HG03064 (cell line): ENCODE results near the gene ACTR8.
"Not testable (repeated sequence)": the region's sequence is repeated elsewhere in the genome, so short reads cannot be mapped to it uniquely, and the experiment has no call there.

ENCODE experiments used
- ATAC-seq: cut with Tn5 transposase; IDR thresholded peaks from one replicate; pipeline ENCODE4 v1.9.1; 2021; ENCODE audit warnings: low read depth; ENCODE audit not compliant: unreplicated experiment

ACTR8 gene, protein sequence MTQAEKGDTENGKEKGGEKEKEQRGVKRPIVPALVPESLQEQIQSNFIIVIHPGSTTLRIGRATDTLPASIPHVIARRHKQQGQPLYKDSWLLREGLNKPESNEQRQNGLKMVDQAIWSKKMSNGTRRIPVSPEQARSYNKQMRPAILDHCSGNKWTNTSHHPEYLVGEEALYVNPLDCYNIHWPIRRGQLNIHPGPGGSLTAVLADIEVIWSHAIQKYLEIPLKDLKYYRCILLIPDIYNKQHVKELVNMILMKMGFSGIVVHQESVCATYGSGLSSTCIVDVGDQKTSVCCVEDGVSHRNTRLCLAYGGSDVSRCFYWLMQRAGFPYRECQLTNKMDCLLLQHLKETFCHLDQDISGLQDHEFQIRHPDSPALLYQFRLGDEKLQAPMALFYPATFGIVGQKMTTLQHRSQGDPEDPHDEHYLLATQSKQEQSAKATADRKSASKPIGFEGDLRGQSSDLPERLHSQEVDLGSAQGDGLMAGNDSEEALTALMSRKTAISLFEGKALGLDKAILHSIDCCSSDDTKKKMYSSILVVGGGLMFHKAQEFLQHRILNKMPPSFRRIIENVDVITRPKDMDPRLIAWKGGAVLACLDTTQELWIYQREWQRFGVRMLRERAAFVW

DNA sequence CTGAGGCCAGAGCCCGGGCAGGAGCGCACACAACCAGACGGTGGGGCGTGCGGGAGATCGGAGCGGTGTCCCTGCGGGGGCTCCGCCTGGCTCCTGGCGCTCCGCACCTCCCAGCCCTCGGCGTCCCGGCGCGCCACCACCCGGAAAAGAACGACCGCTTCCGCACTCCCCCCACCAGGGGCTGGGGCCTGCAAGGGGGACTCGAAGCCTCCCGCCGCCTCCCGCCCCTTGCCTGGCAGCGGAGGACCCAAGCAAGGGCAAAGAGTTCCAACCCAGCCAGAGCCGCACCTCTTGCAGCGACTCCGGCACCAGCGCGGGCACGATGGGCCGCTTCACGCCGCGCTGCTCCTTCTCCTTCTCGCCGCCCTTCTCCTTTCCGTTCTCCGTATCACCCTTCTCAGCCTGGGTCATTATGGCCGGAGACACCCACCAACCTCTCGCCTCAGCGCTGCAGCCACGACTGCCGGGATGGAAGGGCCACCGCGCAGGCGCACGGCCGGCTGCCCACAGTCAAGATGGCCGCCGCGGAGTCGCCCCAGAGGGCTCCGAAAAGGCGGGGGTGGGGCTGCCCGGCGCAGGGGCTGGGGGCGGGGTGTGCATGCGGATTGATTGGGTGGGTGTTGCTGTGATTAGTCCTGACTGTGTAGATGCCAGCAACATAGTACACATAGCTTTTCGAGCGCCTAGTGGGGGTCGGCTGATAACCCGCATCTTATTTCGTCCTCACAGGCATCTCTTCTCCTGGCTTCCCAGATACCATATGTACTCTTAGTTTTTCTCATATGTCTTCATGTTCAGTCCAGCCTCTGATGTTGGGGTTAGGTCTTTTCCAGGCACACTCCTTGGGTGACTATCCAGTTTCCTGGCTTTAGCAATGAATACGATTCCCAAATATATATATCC lies at the start of gene ACTR8:
Gene ACTR8 (minus strand): TSS at position 462 of the 903 bp plus-strand sequence. CDS start 51 bp downstream, at position 411.
- peak; percentile 74 for ATAC-seq

DNA sequence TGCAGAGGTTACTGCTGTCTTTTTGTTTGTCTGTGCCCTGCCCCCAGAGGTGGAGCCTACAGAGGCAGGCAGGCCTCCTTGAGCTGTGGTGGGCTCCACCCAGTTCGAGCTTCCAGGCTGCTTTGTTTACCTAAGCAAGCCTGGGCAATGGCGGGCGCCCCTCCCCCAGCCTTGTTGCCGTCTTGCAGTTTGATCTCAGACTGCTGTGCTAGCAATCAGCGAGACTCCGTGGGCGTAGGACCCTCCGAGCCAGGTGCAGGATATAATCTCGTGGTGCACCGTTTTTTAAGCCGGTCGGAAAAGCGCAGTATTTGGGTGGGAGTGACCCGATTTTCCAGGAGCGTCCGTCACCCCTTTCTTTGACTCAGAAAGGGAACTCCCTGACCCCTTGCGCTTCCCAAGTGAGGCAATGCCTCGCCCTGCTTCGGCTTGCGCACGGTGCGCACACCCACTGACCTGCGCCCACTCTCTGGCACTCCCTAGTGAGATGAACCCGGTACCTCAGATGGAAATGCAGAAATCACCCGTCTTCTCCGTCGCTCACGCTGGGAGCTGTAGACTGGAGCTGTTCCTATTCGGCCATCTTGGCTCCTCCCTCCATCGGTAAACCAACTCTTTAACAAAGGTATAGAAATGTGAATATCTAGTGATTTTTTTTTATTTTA lies 45.4 kb upstream of the ACTR8 start:
- not testable (repeated sequence) for ATAC-seq

DNA sequence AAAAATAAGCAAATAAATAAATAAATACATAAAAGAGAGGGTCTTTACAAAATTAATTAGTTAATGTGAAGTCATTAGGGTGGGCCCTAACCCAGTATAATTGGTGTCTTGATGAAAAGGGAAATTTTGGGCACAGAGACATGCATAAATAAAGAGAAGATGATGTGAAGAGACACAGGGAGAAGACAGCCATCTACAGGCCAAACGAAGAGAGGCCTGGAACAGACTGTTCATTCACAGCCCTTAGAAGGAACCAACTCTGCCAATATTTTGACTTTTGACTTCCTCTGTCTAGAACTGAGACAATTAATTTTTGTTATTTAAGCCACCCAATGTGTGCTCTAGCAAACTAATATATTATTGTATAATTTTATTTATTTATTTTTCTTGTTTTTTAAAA lies 39.3 kb upstream of the ACTR8 start:
- ATAC-seq: no peak

DNA sequence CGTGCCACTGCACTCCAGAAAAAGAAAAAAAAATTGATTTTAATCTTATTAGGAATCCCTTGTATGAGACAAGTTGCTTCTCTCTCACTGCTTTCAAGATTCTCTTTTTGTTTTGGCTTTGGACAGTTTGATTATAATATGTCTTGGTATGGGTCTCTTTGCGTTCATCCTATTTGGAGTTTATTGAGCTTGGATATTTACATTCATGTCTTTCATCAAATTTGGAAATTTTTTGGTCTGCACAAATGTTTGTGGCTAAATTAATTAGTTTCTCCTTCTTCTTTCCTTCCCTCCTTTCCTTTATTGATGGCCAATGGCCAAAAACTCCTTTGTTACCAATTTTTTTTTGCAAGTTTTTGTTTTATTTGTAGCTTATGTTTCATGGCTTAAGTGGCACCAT lies 37.8 kb upstream of the ACTR8 start:
- no peak for ATAC-seq

DNA sequence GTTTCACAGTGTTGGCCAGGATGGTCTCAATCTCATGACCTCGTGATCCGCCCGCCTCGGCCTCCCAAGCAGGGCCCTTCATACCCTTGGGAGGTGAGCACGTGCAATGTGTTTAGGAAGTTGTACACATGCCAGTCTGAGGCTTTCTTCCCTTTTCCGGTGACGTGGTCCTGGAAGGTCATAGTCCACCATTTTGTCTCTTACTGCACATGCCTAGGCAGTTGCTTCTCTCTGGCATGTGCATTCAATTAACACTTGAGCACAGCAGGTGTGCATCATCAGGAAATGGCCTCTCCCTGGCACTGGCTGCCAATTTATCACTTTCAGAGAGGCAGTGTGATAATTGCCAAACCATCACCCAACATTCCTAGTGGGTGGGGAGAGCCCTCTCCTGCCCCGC lies 31.4 kb upstream of the ACTR8 start:
- no peak for ATAC-seq

DNA sequence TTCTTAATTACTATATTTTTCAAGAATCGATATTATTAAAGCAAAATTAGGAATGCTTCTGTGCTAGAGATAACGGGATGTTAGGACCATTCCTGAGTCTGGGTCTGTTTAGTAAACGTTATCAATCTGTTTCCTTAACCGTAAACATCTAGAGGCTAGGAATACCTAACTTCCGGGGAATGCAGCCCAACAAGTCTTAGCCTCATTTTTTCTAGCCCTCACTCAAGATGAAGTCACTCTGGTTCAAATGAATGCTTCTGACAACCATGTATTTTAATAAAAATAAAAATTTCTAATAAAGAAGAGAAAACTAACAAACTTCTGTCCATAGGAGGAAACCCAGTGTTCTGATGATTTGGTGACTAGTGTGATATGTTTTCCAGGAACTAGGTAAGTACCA lies 20.8 kb upstream of the ACTR8 start:
- no peak for ATAC-seq

DNA sequence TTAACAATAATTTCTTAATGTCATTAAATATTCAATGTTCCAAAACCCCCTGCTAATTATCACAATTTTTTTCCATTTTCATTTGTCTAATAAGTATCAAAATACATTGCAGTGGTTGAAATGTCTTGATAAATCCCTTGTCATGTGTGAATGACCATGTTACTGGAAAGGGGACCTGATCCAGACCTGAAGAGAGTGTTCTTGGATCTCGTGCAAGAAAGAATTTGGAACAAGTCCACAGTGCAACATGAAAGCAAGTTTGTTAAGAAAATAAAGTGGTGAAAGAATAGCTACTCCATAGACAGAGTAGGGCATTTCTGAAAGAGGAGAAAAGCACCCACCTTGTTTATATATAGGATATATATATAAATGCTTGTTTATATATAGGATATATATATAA lies 20.1 kb upstream of the ACTR8 start:
- ATAC-seq: no peak

DNA sequence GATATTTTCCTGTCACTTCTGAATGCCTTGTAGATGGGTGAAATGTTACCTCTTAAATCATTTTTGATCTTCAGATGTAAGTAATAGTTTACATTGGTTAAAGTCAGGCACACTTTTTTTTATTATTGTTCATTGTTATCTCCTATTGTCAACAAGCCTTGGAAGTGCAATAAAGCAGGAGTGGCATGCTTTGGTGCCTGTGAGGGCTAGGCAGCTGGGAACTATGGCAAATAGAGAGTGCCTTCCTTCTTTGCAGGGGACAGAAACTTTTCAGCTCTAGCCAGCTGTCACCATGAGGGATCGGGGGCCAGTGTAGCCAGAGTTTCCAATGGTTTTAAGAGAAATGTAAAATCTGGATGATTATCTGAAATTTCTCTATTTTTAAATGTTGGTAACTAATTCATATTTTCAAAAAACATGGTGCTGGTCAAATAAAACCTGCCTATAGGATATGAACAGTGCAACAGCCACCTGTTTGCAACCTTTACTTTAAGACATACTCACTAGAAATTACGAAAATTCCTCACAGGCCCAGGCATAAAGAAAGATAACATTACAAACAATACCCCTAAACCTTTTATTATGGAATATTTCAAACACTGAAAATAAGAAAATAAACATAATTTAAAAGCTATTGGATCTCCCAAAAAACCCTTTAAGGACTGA lies 18.8 kb upstream of the ACTR8 start:
- ATAC-seq: no peak

DNA sequence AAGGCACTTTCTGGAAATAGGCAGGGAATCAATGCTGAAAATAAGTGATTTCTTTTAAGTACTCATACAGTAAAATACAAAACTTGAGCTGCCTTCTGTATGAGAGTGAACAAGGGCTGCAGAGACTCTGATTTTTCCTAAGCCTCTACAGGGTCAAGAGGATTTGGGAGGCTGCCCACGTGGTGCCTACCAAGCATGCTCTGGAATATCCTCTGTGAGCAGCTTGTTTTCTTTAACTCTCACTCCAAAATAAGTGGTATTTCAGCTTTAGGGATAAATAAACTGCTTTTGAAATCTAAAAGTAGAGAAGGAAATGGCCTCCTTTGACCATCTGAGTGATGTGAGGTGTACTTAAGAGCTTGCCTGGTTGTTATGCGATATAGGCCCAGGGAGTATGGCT lies 17.8 kb upstream of the ACTR8 start:
- ATAC-seq: no peak

DNA sequence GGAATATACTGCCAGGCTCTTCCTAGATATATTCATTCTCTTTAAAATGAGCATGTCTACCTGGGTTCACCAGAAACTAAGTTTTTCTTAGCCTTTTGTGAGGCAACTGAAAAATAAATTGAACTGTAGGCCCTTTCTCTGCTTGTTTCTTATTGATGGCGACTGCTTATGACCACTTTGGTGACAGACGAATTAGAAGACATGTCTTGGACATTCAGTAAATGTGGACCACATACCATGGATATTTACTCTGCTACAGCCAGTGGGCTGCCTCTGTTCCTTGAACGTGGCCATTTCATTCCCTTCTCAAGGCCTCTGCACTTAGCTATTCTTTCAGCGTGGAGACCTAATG lies 10.3 kb upstream of the ACTR8 start:
- no peak for ATAC-seq

DNA sequence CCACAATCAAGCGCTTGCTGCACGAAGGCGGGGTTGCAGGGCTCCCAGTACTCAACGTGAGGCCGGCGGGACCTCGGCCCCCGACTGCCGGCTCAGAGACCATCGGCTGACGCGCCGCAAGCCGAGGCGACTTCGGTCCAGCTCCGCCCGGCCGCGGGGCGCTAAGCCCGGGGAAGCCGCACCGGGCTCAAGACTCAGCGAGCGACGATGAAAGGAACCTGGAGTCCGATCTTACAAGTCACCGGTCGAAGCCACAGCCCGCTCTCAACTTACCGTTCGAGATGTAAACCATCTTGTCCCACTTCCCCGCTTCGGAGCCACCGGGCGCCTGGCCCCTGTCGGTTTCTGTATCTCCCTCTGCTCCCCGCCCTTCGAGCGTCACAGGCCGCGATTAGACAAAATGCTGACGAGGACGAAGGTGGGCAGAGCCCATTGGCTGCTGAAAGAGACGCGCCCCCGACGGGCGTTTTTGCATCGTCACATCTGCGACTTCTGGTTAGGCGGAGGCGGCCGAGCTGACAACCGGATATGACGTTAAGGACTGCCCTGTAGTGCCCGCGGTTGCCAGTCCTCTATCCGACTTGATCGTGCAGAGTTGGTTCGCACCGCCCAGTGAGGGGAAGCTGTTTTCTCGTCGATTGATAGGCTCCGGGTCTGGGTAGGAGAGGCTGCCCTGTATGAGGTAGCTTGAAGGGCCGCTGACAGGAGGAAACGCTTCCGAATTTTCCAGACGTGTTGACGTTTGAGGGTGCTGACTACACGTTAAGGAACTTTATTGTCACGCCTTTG lies 9.7 kb upstream of the ACTR8 start, which contains the start of gene SELENOK:
Gene SELENOK (minus strand): TSS at position 363 of the 789 bp plus-strand sequence.
- peak; percentile 92 for ATAC-seq

DNA sequence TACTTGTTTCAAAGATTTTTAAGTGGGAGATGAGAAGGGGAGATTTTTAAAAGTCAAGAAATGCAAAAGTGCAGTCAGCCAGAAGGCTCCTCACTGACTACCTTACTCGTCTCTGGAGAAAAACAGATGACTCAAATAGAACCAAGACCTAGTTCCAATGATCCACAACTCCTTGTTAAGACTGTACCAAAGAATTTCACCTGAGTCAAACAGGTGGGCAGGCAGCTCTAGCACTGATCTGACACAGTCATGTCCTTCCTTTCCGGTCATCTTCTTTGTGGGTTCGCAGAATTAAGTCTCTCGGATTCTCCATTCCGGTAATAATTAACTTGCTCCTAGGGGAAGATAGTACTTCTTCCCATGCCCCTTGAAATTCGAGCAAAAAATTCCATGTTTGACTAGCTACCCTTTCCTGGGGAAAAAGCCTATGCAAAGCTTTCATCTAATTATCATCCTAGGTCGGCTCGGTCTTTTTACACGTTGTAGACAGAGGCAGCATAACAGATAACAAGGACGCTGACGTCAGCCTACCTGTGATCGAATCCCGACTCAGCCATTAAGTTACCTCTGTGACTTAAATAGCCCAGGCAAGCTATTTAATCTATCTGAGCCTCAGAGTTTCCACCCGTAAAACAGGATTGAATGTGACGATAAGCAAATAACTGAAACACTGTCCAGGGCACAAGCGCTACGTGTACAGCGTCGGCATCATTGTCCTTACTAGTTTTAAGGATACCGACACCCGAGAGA lies 8.9 kb upstream of the ACTR8 start:
- peak; percentile 3 for ATAC-seq

DNA sequence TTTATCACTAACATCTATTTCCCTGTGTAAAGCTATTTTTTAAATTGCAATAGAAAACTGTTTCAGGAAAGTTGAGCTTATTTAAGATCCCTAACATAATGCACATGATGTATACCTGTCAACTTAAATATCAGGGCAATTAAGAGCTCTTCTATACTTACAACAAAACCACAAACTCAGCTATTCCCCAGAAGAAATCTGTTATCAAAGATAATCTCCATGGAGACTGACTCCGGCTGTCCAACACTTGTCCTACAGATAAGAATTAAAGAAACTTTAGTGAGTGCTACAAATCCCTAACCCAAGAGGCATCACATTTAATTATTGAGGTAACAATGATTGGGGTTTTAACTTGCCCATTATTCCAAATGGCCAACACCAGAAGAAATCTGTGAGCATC lies 6.3 kb upstream of the ACTR8 start:
- no peak for ATAC-seq

DNA sequence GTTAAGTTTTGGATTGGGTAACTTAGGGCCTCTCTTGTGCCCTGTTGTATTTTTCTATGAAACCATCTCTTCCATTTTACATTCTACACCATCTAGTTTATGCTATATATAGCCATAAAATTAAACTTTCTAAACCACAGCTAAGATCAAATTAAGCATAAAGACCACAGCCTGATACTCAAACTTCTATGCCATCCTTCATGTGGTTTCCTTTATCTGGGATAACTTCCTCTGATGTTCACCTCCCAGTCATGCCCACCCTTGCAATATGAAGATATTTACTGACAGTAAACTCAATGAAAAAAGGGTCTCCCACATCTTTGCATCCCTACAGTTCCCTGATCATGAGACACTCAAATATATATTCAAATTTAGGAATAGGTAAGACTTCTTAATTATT lies 5.5 kb upstream of the ACTR8 start:
- no peak for ATAC-seq

DNA sequence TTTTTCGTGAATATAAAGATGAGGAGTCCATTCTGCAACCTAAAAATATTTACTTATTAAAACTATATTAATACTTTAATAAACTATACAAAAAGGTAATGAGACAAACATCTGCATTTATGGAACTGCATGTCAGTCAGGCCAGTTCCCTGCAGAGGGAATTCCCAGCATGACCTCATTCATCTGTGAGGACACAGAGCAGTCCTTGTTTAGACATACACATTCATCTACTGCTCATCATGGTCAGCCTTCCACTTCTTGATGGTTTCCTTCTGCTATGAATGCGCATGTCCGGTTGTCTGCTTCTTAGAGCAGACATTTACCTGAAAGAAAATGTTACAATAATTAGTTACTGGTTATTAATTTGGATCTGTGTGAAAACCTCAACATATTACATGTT lies 3.3 kb upstream of the ACTR8 start:
- no peak for ATAC-seq

DNA sequence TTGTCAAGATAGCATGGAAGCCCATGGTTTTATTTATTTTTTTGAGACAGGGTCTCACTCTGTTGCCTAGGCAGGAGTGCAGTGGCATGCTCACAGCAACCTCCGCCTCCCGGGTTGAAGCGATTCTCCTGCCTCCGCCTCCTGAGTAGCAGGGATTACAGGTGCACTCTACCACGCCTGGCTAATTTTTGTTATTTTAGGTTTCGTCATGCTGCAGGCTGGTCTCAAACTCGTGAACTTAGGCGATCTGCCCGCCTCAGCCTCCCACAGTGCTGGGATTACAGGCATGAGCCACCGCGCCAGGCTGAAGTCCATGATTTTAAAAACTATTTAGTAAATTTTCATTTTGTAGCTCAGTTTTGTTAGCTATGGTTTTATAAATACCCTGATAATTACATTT lies 2.7 kb upstream of the ACTR8 start:
- ATAC-seq: no peak

DNA sequence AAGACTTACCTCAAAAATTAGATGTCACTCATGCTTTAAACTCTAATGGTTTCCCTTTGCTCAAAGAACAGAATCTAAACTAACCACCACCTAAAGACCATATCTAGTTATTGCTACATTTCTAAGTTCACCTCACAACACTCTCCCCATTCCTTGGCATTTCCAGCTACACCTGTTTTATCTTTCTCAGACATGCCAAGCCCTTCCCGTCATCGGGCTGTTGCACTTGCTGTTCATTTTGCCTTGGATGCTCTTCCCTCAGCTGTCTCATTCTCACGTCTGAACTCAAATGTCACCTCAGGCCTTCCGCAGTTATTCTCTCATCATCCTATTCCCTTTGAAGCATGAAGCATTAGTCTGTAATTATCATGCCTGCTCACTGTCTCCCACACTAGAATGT lies 1.1 kb upstream of the ACTR8 start:
- no peak for ATAC-seq

DNA sequence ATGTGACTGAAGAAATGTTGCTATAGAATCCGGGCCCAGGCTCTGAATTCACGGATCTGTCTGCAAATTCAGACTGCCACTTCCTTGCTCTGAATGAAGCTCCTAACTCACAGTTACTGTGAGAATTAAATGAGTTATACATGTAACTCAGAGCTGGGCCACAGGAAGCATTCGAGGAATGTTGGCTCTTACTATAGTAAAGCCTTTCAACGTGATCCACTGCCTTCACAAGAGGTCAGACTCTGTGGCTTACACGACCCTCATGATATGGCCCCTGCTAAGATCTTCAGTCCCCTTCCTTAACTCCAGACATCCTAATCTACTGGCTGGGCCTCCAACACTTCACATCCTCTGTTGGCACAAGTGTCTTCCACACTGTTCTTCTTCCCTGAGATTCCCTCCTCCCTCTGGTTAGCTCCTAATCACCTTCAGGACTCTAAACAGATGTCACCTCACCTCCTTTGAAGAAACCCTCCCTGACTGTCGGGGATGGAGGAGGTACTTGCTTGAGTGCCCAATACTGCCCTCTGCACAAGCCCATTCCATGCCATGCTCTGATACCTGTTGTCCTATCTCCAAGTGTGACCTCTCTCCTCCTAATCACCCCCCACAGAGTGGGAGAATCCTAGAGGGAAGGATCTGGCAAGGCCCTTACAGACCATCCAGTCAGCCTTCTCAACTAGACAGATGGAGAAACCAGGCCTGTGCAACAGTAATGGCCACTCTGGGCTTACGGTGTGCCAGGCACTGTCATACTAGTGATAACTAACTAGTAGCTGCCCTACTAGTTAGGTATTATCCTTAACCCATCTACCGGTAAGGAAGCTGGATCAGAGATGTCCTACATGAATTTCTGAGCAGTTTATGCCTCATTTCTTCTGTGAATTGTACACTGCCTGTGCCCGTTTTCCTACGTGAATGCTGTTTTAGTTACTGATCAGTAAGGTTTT lies 1.3 kb downstream of the ACTR8 start:
- ATAC-seq: no peak
